Prostate gland (tissue), 2 donors: ENCODE results near the gene TPCN1. TPM values are rescaled to one million over a fixed set of nuclear protein-coding genes. Genes with fewer than 3 reads are reported as not detected.

Experiments used
- DNase-seq: peaks from one replicate; pipeline ENCODE4 v3.0.0-alpha.2; 2019; ENCODE audit warnings: low spot score
- H3K27ac ChIP-seq, 2 donors: fragments of 200-600 bp; sonication (generic); 2 replicates each; pipeline ENCODE4 v1.5.1; 2017 to 2019
- H3K27me3 ChIP-seq: fragments of 200-600 bp; sonication (generic); replicated peaks from 2 replicates; pipeline ENCODE4 v1.5.1; 2019; ENCODE audit not compliant: insufficient read depth
- H3K36me3 ChIP-seq, 2 donors: fragments of 200-600 bp; sonication (generic); 1 replicate in 1 of 2; 2 replicates in 1 of 2; pipeline versions ENCODE4 v1.5.1 to v1.8.1; 2017 to 2019
- H3K4me1 ChIP-seq: fragments of 200-600 bp; sonication (generic); replicated peaks from 2 replicates; pipeline ENCODE4 v1.5.1; 2019
- H3K4me3 ChIP-seq, 2 donors: fragments of 200-600 bp; sonication (generic); 2 replicates each; pipeline ENCODE4 v1.5.1; 2017 to 2019
- H3K9me3 ChIP-seq: fragments of 200-600 bp; sonication (generic); 2 replicates; pipeline ENCODE4 v1.5.1; 2017
- CTCF ChIP-seq, 4 experiments: fragments of 200-600 bp in 2 of 4; fragments of 450-650 bp in 2 of 4; sonication (generic) in 2 of 4; IDR thresholded peaks; 1 replicate in 3 of 4; 2 replicates in 1 of 4; pipeline ENCODE4 v1.5.1; 2016 to 2019; ENCODE audit warnings: antibody characterized with exemption in 4 of 4, mild to moderate bottlenecking in 2 of 4, moderate library complexity in 2 of 4
- POLR2A ChIP-seq: fragments of 450-650 bp; IDR thresholded peaks from one replicate; pipeline ENCODE4 v1.6.1; 2016; ENCODE audit warnings: antibody characterized with exemption, mild to moderate bottlenecking
- POLR2AphosphoS5 ChIP-seq: sonication (generic); formaldehyde crosslinking; IDR thresholded peaks from one replicate; pipeline ENCODE4 v1.6.1; 2017; ENCODE audit warnings: antibody characterized with exemption
- WGBS: methylation state at CpG from one replicate; pipeline ENCODE4 v1.1.5; 2018; 5-methylcytosine and 5-hydroxymethylcytosine counted together
- intact Hi-C: fragments of 100-400 bp; cut with DNase I; formaldehyde crosslinking; loops from one replicate; pipeline ENCODE4 v1.14.2; 2022
- total RNA-seq, 2 donors: library from RNA; depleted of rRNA; stranded (reverse); fragments of >200 nt; gene quantifications; one replicate each; pipeline ENCODE4 v1.1.0, GENCODE V29; 2016

The TPCN1 gene
- total RNA-seq, 2 donors from 2014 or later = 52.6 to 65.3 TPM

- intact Hi-C loops = no loop called here
- Histone ChIP-seq H3K4me1 (no peaks in the 10 kb centered on the region), H3K9me3 (no peaks in the 10 kb centered on the region), H3K4me3 (no peak overlapping the region), H3K27me3 (no peaks in the 10 kb centered on the region), H3K36me3 (peaks cover 15 to 43% of the 10 kb centered on the region in 2 donors), H3K27ac (no peak overlapping the region)
- WGBS = 80% methylated on average over 22 of the region's 22 CpGs
- no peak for DNase-seq
- no peak for TF ChIP-seq POLR2A
- no peak for TF ChIP-seq POLR2AphosphoS5
- no peak for TF ChIP-seq CTCF (IDR thresholded peaks at IDR 0.05)
Observed at GRCh38 chr12:113285679-113286610, 64.7 kb downstream of the TPCN1 start.

GRCh38 chr12:113286712-113287111 lies 65.4 kb downstream of the TPCN1 start:
- H3K27me3 ChIP-seq = no peaks in the 10 kb centered on the region
- H3K9me3 ChIP-seq = no peaks in the 10 kb centered on the region
- no peak for DNase-seq
- no peak for TF ChIP-seq POLR2A
- no peak for TF ChIP-seq POLR2AphosphoS5
- TF ChIP-seq CTCF (IDR thresholded peaks at IDR 0.05) = no peak
- intact Hi-C loops = no loop called here
- 85% methylated on average over 11 of the region's 11 CpGs for WGBS
- H3K27ac ChIP-seq = no peak overlapping the region
- peaks cover 20 to 50% of the 10 kb centered on the region in 2 donors for H3K36me3 ChIP-seq
- no peaks in the 10 kb centered on the region for H3K4me1 ChIP-seq
- no peak overlapping the region for H3K4me3 ChIP-seq

GRCh38 chr12:113287146-113287898 lies 66.1 kb downstream of the TPCN1 start:
- Histone ChIP-seq H3K27me3 (no peaks in the 10 kb centered on the region), H3K36me3 (peaks cover 20 to 50% of the 10 kb centered on the region in 2 donors), H3K4me1 (no peaks in the 10 kb centered on the region), H3K27ac (no peak overlapping the region), H3K4me3 (no peak overlapping the region), H3K9me3 (no peaks in the 10 kb centered on the region)
- no peak for DNase-seq
- WGBS = 91% methylated on average over 20 of the region's 21 CpGs
- intact Hi-C loops = no loop called here
- TF ChIP-seq POLR2AphosphoS5 (no peak), POLR2A (no peak), CTCF (IDR thresholded peaks at IDR 0.05) (no peak)

GRCh38 chr12:113287899-113288282 lies 66.6 kb downstream of the TPCN1 start:
- no peak overlapping the region for H3K27ac ChIP-seq
- 93% methylated on average over 19 of the region's 19 CpGs for WGBS
- peaks cover 20 to 50% of the 10 kb centered on the region in 2 donors for H3K36me3 ChIP-seq
- H3K27me3 ChIP-seq = no peaks in the 10 kb centered on the region
- no peak for DNase-seq
- intact Hi-C loops = no loop called here
- no peaks in the 10 kb centered on the region for H3K9me3 ChIP-seq
- TF ChIP-seq CTCF (IDR thresholded peaks at IDR 0.05) (no peak), POLR2AphosphoS5 (no peak), POLR2A (no peak)
- no peaks in the 10 kb centered on the region for H3K4me1 ChIP-seq
- H3K4me3 ChIP-seq = no peak overlapping the region
